ENCODE data around the gene TRPM5.
A peak's percentile ranks its signal among the peaks of the same experiment; 100 is the strongest.

The TRPM5 gene

GRCh38 chr11:2468363-2469235 is 24.3 kb upstream of the TRPM5 start:
- peak; percentile 6 for DNase-seq (ENCODE audit: low spot score)

DNA sequence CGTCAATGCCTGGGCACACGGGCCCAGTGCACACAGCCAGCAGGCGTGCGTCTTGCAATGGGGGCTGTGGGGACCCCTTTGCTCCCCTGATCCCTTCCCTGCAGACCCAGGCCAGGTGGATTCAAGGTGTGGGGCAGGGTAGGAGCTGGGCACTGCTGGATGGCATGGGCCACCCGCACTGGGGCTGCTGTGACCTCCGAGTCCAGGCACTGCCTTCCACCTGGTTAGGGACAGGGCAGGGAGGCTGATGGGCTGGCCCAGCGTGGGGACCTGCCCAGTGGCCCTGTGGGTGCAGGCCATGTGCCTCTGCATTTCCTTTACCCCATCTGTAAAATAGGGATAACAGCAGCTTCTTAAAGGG is 23.4 kb upstream of the TRPM5 start:
- peak; percentile 13 for DNase-seq (ENCODE audit: low spot score)

DNA sequence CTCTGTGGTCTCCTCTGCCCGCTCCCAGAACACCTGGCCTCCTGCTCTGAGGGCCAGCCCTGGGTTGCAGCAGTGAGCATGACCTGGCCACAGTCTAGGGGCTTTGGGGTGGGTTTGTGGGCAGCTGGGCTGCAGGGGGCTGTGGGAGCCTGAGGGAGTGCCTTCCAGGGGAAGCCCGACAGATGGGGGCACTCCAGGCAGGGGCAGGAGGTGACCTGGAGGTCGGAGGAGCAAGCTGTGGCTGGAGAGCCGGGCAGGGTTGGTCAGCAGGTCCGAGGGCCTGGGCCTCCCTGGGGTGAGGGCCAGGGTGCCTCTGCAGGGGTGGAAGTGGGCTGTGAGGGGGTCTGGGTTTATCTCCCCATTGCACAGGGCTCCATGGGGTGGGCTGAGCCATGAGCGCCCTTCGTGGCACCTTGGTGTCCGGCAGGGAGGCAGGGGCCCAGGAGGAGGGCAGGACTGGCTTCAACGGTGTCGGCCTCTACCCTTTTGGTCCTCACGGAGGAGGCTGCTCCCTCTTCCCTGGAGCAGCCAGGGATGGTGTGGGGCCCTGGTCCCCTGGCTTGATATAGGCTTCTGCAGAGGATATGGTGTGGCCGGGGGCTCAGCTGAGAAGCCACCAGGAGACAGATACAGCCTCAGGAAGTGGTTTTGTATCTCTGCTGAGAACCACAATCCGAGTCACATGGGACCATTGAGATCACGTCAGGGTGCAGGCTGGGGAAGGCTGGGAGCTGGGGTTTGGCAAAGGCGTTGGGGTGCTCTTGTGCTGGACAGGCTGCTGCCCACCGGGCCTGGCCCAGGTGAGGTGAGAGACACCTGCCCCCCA is 22.8 kb upstream of the TRPM5 start:
- DNase-seq (ENCODE audit: low spot score), result peak; percentile 9

DNA sequence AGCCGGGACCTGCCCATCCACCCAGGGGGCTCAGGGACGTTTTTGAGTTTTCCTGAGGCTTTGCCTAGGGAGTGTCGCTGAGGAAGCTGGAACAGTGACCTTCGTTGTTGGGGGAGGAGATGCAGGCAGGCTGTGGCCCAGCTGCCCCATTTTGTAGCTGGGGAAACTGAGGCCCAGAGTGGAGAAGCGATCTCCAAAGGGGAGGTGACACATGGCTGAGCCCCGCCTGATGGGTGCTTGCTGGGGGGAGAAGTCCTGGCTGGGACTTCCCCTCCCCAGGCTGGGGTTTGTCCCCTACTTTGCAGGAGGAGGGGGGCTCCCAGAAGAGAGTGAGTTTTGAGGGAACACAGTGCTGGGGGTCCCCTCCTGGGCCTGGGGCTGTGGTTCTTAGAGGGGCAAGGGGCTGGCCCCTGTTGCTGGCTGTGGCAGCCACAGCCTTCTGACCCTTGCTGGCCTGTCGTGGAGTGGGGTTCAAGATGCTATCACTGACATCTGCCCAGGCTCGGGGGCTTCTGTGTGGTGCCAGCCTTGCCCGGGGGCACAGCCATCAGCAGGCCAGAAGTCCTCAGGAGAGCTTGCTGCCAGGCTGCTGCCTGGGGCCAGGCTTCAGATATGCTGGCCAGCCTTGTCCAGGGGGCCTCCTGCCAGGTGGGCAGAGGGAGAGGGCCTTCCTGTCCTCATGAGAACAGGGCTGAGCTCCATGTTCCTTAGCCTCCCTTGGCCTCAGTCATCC is 21.9 kb upstream of the TRPM5 start:
- DNase-seq (ENCODE audit: low spot score), result peak; percentile 10

DNA sequence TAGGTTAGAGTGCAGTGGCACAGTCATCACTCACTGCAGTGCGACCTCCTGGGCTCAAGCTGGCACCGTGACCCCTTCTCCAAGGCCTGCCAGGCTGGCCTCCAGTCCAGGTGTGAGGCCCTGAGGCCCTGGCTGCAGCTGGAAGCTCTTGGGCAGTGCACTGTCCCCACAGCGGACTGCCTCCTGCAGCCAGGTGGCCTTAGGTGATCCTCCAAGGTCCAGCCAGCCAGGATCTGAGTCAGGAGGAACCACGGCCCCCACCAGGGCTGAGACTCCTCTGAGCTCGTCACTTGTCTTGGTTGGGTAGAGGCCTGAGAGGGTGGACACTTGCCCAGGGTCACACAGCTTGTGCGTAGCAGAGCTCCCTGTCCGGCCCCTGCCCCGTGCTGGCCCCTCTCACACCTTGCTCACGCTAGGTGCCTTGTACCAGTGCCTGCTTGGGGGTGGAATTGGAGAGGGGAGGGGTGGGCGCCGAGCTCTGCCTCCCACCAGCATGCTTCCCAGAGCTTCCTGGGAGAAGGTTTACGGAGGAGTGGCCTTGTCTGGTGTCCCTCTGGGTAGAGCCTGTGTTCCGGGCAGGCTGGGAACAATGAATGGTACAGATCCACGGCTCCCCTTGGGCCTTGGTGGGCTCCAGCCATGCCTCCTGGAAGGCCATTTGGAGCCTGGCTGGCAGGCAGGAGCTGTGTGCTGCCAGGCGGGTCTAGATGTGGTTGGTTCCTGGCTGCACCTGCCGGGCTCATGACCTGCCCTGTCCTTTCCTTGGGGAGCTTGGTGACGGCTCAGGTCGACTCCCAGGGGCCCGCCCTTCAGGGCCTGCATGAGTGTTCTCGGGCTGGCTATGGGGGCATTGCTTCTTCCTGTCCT is 21.1 kb upstream of the TRPM5 start:
- peak; percentile 9 for DNase-seq (ENCODE audit: low spot score)

- DNase-seq (ENCODE audit: low spot score), result peak; percentile 7
These were observed 20.3 kb upstream of the TRPM5 start for GRCh38 chr11:2464451-2465165.

GRCh38 chr11:2463766-2464277 is 19.5 kb upstream of the TRPM5 start:
- DNase-seq (ENCODE audit: low spot score), result peak; percentile 9

DNA sequence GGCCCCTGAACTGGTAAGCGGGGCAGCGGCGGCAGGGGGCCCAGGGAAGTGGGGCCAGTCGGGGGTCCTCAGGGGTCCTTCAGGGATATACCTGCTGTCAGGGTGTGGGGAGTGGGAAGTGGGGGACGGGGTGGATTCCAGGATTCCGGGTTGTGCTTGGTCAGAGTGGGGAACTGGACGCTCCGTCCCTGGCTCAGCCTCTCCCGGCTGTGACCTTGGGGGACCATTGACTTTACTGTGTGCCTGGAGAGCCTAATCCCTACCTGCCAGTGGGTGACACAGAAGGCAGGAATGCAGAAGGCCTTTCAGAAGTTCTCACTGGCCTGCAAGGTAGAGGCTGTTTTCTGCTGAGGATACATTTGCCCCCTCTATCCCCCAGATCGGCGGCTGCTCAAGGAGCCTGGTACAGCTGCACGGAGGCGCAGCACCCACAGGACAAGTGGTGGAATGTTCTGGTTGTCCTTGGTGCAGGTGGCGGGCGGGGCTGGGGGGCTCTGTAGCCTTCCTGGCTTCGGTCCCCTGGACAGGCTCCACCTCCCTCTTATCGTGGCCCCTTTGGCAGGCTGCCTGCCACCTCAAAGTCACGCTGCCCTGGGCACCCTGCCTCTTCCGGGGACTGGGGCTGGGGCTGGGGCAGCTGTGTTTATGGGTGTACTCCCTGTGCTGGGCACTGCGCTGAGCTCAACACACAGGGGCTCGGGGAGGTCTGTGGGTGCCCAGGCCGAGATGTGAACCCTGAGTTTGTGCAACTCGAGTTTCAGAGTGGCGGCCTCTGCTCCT is 18.9 kb upstream of the TRPM5 start:
- DNase-seq (ENCODE audit: low spot score), result no peak

DNA sequence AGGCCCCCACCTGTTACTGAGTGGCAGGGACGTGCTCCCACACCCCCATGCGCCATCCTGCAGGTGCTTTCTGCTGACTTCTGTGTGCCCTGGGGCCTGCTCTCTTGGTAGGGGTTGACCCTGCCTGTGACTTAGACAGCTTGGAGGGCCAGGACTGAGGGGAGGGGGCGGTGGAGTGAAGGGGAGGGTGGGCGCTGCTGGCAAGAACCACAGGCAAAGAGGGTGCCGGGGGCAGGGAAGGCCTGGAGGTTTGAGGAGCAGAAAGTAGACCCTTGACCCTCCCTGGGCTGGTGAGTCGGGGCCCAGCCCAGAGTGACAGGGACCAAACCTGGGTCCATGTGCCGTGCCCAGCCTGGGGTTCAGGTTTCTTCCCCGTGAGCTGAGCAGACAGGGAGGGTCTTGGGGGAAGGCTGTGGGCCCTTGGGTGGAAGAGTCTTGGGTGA is 18.2 kb upstream of the TRPM5 start:
- peak; percentile 7 for DNase-seq (ENCODE audit: low spot score)

DNA sequence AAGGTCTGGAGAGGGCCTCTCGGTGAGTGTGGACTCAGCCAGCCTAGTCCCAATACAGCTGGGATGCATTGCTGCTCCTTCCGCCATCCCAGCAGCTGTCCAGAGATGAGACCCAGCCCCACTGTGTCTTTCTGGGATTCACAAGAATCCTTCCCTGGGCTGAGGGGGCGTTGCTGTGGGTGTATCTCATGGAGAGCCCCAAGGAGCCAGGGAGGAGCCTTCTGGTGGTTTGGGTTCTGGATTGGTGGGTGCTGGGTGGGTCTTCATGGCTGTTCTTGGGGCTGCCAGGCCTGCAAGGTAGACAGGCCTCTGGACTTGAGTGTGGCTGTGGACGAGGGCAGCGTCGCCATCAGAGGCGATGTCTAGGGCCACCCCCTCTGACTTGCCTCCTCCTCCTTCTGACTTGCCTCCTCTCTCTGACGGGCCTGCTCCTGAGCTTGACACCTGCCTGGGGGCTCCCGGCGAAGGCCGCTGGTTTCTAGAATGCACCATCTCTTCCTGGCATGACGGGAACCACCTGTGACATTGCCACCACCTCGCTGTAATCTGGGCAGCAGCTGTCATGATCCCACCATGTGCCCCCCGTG is 17.7 kb upstream of the TRPM5 start:
- DNase-seq (ENCODE audit: low spot score), result peak; percentile 7

- peak; percentile 3 for DNase-seq (ENCODE audit: low spot score)
These were observed 17.1 kb upstream of the TRPM5 start for GRCh38 chr11:2461253-2461955.

- DNase-seq (ENCODE audit: low spot score), result no peak
These were observed 16.4 kb upstream of the TRPM5 start for GRCh38 chr11:2460540-2461252.

DNA sequence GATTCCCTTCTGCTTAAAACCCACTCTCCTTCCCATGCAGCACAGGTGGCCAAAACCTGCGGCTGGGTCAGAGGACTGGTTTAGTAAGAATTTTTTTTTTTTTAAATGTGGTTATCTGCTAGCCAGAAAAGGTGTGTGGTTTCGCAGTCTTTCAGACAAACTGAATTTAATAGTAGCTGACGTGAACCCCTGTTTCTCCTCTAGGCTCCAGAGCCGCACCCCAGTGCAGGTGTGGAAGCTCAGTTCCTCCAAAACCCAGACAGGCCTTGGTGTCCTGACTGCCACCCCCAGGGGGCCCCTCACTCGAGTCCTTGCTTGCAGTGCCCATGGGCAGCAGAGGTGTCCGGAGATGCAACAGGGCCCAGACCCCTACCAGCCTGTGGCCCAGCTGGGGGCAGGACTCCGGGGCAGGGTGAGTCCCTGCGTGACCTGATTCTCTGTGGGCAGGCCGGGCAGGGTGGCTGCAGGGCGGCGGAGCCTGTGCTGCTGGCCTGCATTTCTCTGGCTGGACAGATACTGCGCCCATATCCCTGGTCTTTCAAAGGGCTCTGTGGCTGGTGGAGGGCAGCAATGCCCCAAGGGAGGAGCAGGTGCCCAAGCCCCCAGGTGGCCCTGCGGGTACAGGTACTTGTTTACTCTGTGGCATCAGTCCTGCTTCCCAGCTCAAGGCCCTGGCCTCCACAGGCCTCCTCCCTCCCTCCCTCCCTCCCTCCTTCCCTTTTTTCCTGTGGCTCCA is 15.7 kb upstream of the TRPM5 start:
- no peak for DNase-seq (ENCODE audit: low spot score)

DNA sequence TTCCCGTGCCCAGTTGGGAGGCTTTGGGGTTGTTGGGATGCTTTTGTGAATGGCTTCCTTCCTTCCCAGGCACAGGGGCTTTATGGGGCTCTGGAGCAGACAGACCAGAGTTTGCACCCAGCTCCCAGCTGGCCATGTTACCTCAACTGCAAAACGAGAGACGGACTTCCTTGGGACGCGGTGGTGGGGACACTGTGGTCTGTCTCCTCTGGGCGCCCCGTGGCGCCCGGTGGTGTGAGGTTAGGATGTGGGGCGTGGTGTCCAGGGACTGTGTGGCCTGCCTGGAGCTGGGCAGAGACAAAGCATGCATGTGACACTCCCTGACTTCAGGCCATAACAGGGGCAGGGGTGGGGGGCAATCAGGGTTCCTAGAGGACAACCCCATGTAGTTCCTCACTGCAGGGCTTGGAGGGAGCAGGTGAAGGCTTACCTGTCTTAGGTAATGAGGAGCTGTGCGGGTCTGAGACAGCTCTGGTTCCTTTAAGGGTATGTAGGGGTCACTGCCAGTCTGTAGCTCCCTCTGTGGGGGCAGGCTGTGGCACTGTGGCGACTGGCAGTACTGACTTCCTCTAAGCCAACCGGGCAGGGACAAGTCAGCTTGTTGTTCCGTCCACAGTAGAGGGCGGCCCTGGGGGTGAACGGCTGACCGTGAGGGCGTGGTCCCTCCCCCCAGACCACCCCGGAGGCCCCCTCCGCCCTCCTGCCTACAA is 14.9 kb upstream of the TRPM5 start:
- no peak for DNase-seq (ENCODE audit: low spot score)

- no peak for DNase-seq (ENCODE audit: low spot score)
These were observed 14.0 kb upstream of the TRPM5 start for GRCh38 chr11:2458321-2458720.

- no peak for DNase-seq (ENCODE audit: low spot score)
These were observed 9.1 kb upstream of the TRPM5 start for GRCh38 chr11:2453436-2453835.

All from AG20443 (cell line).